Measurements from ENCODE around the gene ZDHHC16. TPM values are rescaled to one million over a fixed set of nuclear protein-coding genes. Genes with fewer than 3 reads are reported as not detected.
A peak's percentile ranks its signal among the peaks of the same experiment; 100 is the strongest.

The ZDHHC16 gene
- total and polyA plus RNA-seq, 10 donors, result 14.0 to 26.1 (median 24.9) TPM

GRCh38 chr10:97481071-97481470 lies 35.1 kb downstream of the ZDHHC16 start:
- 91 to 96% (median 94%) methylated on average over 4 of the region's 4 CpGs for WGBS, 5 donors
- no peak for DNase-seq
- no peak overlapping the region for H3K27ac ChIP-seq
- H3K4me1 ChIP-seq, result peaks cover 0 to 19% (median 2%) of the 10 kb centered on the region in 6 donors
- H3K9me3 ChIP-seq, result no peaks in the 10 kb centered on the region
- H3K27me3 ChIP-seq (replicated peaks in 1 of 7), result no peaks in the 10 kb centered on the region
- H3K36me3 ChIP-seq, result peaks cover 2 to 97% (median 60%) of the 10 kb centered on the region in 6 donors
- H3K4me3 ChIP-seq, result no peak overlapping the region
- TF ChIP-seq POLR2AphosphoS5 (IDR thresholded peaks at IDR 0.05), result no peak
- TF ChIP-seq CTCF (IDR thresholded peaks at IDR 0.05 in 8 of 11, conservative IDR thresholded peaks at IDR 0.05 in 3 of 11), result no peak
- no peak for TF ChIP-seq POLR2A (IDR thresholded peaks at IDR 0.05)
- intact Hi-C loops (cut with DNase I; ENCODE audit: low total_unique reads), result no loop called here

DNA sequence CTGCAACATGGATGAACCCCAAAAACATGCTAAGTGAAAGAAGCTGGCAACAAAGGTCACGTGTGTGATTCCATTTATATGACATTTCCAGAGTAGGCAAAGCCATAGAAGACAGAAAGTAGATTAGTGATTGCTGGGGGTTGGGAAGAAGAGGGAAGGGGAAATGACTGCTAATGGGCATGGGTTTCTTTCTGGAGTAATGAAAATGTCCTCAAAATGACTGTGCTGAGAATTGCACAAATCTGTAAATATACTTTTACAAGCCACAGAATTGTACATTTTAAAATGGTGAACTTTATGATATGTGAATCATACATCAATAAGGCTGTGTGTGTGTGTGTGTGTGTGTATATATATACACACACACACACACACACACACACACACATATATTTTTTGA lies 36.4 kb downstream of the ZDHHC16 start:
- no peaks in the 10 kb centered on the region for H3K9me3 ChIP-seq
- peaks cover 0 to 19% (median 2%) of the 10 kb centered on the region in 6 donors for H3K4me1 ChIP-seq
- intact Hi-C loops (cut with DNase I; ENCODE audit: low total_unique reads), result no loop called here
- TF ChIP-seq POLR2AphosphoS5 (IDR thresholded peaks at IDR 0.05) (no peak), POLR2A (IDR thresholded peaks at IDR 0.05) (no peak), CTCF (IDR thresholded peaks at IDR 0.05 in 8 of 11, conservative IDR thresholded peaks at IDR 0.05 in 3 of 11) (no peak)
- peaks cover 2 to 88% (median 47%) of the 10 kb centered on the region in 6 donors for H3K36me3 ChIP-seq
- 94 to 100% (median 97%) methylated on average over 1 of the region's 1 CpG for WGBS, 5 donors
- no peaks in the 10 kb centered on the region for H3K27me3 ChIP-seq (replicated peaks in 1 of 7)
- DNase-seq, result no peak
- no peak overlapping the region for H3K27ac ChIP-seq
- no peak overlapping the region for H3K4me3 ChIP-seq

DNA sequence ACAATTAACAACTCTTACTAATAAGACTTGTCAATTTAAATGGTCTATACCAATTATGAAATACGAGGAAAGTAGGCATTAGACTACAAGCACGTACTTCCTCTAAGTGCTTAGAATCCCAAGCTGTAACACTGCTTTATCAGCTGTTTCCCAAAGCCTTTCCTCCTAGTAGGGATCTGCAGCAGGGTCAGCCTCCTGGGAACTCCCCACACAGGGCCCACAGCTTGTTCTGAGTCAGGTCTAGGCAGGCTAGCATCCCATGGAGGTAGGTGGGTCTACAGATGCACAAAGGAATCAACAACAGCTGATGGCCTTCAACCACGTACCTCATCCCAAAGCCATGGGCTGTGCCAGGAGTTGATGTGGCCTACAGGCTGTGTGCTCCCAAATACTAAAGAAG lies 37.5 kb downstream of the ZDHHC16 start:
- WGBS, 5 donors, result 55 to 79% (median 62%) methylated on average over 3 of the region's 3 CpGs
- peak overlapping the region in 3 of 8 donors; percentile 18 to 37 (median 23) for H3K27ac ChIP-seq
- intact Hi-C loops (cut with DNase I; ENCODE audit: low total_unique reads), result no loop called here
- DNase-seq, result no peak
- no peaks in the 10 kb centered on the region for H3K27me3 ChIP-seq (replicated peaks in 1 of 7)
- H3K4me3 ChIP-seq, result no peak overlapping the region
- H3K36me3 ChIP-seq, result peaks cover 0 to 81% (median 40%) of the 10 kb centered on the region in 6 donors
- no peaks in the 10 kb centered on the region for H3K9me3 ChIP-seq
- peaks cover 0 to 22% (median 6%) of the 10 kb centered on the region in 6 donors for H3K4me1 ChIP-seq
- TF ChIP-seq CTCF (IDR thresholded peaks at IDR 0.05 in 8 of 11, conservative IDR thresholded peaks at IDR 0.05 in 3 of 11) (no peak), POLR2AphosphoS5 (IDR thresholded peaks at IDR 0.05) (no peak), POLR2A (IDR thresholded peaks at IDR 0.05) (no peak)

DNA sequence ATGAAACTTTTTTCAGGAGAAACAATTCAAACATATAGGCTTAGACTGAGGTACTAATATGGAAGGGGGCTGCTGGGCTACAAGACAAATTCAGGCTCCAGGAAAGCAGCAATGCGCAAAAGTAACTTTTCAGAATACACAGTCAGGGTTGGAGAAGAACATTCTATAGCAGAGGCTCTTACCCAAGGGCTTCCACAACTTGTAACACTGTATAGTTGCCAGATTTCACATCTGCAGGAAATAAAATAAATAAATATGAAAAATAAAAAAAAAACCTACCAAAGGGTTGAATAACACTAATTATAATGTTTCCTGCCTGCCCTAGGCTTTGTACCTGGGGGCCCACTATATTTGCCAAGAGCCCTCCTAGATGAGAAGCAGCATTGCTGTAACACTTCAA lies 37.9 kb downstream of the ZDHHC16 start:
- Histone ChIP-seq H3K4me3 (no peak overlapping the region), H3K27ac (peak overlapping the region in 3 of 8 donors; percentile 18 to 37 (median 23)), H3K27me3 (replicated peaks in 1 of 7) (no peaks in the 10 kb centered on the region), H3K4me1 (peaks cover 0 to 26% (median 8%) of the 10 kb centered on the region in 6 donors), H3K9me3 (no peaks in the 10 kb centered on the region), H3K36me3 (peaks cover 0 to 76% (median 36%) of the 10 kb centered on the region in 6 donors)
- no peak for DNase-seq
- intact Hi-C loops (cut with DNase I; ENCODE audit: low total_unique reads), result no loop called here
- 96 to 100% (median 98%) methylated on average over 1 of the region's 1 CpG for WGBS, 5 donors
- TF ChIP-seq POLR2A (IDR thresholded peaks at IDR 0.05) (no peak), CTCF (IDR thresholded peaks at IDR 0.05 in 8 of 11, conservative IDR thresholded peaks at IDR 0.05 in 3 of 11) (no peak), POLR2AphosphoS5 (IDR thresholded peaks at IDR 0.05) (no peak)

Data from spleen (tissue), 11 donors.